ENCODE data around the gene PREP. TPM values are rescaled to one million over a fixed set of nuclear protein-coding genes. Genes with fewer than 3 reads are reported as not detected.
A peak's percentile ranks its signal among the peaks of the same experiment; 100 is the strongest.

PREP gene
- total and polyA plus RNA-seq, 4 experiments from 2014 or later: 29.8 to 43.6 (median 34.6) TPM

DNA sequence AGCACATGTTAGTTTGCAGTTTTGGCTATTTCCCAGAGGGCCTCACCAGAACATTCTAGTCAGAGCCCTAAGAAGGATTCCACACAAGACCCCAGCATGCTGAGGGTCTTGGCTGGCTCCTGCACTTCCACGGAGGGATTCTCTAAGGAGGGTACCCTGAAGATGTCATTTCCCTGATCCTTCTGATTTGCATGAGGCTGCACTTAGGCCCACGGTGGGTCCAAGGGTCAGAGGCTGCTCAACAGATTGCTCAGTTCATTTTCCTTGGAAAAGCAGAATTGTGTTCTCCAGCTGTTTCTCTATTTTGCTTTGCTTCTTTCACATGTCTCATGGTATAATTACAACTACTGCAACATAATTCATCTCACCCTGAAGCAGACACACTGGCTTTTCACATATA lies 22.2 kb downstream of the PREP start:
- Histone ChIP-seq H3K36me3 (ENCODE audit: insufficient read depth, low read length) (peaks cover 6% of the 10 kb centered on the region), H3K9me3 (ENCODE audit: control insufficient read depth in 1 of 2, low read length in 2 of 2) (no peaks in the 10 kb centered on the region), H3K27me3 (ENCODE audit: insufficient read depth, low read length) (no peaks in the 10 kb centered on the region), H3K4me3 (ENCODE audit: low read length in 2 of 2) (no peak overlapping the region), H3K27ac (ENCODE audit: low read depth, low read length) (no peak overlapping the region), H3K4me1 (ENCODE audit: insufficient read depth, low read length) (peaks cover 18% of the 10 kb centered on the region)
- Mint-ChIP-seq H3K4me1 (peaks cover 24 to 57% (median 41%) of the 10 kb centered on the region in 4 donors), H3K4me3 (no peak overlapping the region), H3K27ac (no peak overlapping the region), H3K27me3 (no peaks in the 10 kb centered on the region), H3K36me3 (peaks cover 22 to 37% of the 10 kb centered on the region in 2 donors), H3K9me3 (no peaks in the 10 kb centered on the region)
- DNase-seq: no peak
- ChIA-PET CTCF (ENCODE audit: partially characterized antibody) (no interaction called here), POLR2A (ENCODE audit: partially characterized antibody) (no interaction called here)
- intact Hi-C loops (cut with micrococcal nuclease): no loop called here

GRCh38 chr6:105375797-105376196 lies 27.1 kb downstream of the PREP start:
- H3K27me3 Mint-ChIP-seq: no peaks in the 10 kb centered on the region
- no peak overlapping the region for H3K4me3 ChIP-seq (ENCODE audit: low read length in 2 of 2)
- DNase-seq: no peak
- no peaks in the 10 kb centered on the region for H3K9me3 ChIP-seq (ENCODE audit: control insufficient read depth in 1 of 2, low read length in 2 of 2)
- H3K4me1 Mint-ChIP-seq: peaks cover 12 to 29% (median 20%) of the 10 kb centered on the region in 4 donors
- no peaks in the 10 kb centered on the region for H3K27me3 ChIP-seq (ENCODE audit: insufficient read depth, low read length)
- peaks cover 38 to 59% of the 10 kb centered on the region in 2 donors for H3K36me3 Mint-ChIP-seq
- no peak overlapping the region for H3K27ac ChIP-seq (ENCODE audit: low read depth, low read length)
- CTCF ChIA-PET (ENCODE audit: partially characterized antibody): no interaction called here
- H3K4me1 ChIP-seq (ENCODE audit: insufficient read depth, low read length): peaks cover 7% of the 10 kb centered on the region
- H3K9me3 Mint-ChIP-seq: no peaks in the 10 kb centered on the region
- no peak overlapping the region for H3K4me3 Mint-ChIP-seq
- H3K36me3 ChIP-seq (ENCODE audit: insufficient read depth, low read length): peaks cover 15% of the 10 kb centered on the region
- POLR2A ChIA-PET (ENCODE audit: partially characterized antibody): no interaction called here
- no peak overlapping the region for H3K27ac Mint-ChIP-seq
- intact Hi-C loops (cut with micrococcal nuclease): no loop called here

GRCh38 chr6:105374010-105374420 lies 28.9 kb downstream of the PREP start:
- H3K4me3 Mint-ChIP-seq: no peak overlapping the region
- Histone ChIP-seq H3K27ac (ENCODE audit: low read depth, low read length) (no peak overlapping the region), H3K4me3 (ENCODE audit: low read length in 2 of 2) (no peak overlapping the region), H3K9me3 (ENCODE audit: control insufficient read depth in 1 of 2, low read length in 2 of 2) (no peaks in the 10 kb centered on the region), H3K36me3 (ENCODE audit: insufficient read depth, low read length) (peaks cover 15% of the 10 kb centered on the region), H3K4me1 (ENCODE audit: insufficient read depth, low read length) (no peaks in the 10 kb centered on the region), H3K27me3 (ENCODE audit: insufficient read depth, low read length) (no peaks in the 10 kb centered on the region)
- POLR2A ChIA-PET (ENCODE audit: partially characterized antibody): no interaction called here
- peaks cover 43 to 64% of the 10 kb centered on the region in 2 donors for H3K36me3 Mint-ChIP-seq
- no peak for DNase-seq
- CTCF ChIA-PET (ENCODE audit: partially characterized antibody): no interaction called here
- intact Hi-C loops (cut with micrococcal nuclease): no loop called here
- H3K27me3 Mint-ChIP-seq: no peaks in the 10 kb centered on the region
- H3K9me3 Mint-ChIP-seq: no peaks in the 10 kb centered on the region
- H3K4me1 Mint-ChIP-seq: peaks cover 4 to 18% (median 9%) of the 10 kb centered on the region in 4 donors
- no peak overlapping the region for H3K27ac Mint-ChIP-seq

- POLR2A ChIA-PET (ENCODE audit: partially characterized antibody): no interaction called here
- Histone ChIP-seq H3K27me3 (ENCODE audit: insufficient read depth, low read length) (no peaks in the 10 kb centered on the region), H3K4me3 (ENCODE audit: low read length in 2 of 2) (no peak overlapping the region), H3K36me3 (ENCODE audit: insufficient read depth, low read length) (peaks cover 15% of the 10 kb centered on the region), H3K4me1 (ENCODE audit: insufficient read depth, low read length) (no peaks in the 10 kb centered on the region), H3K27ac (ENCODE audit: low read depth, low read length) (no peak overlapping the region), H3K9me3 (ENCODE audit: control insufficient read depth in 1 of 2, low read length in 2 of 2) (no peaks in the 10 kb centered on the region)
- Mint-ChIP-seq H3K9me3 (no peaks in the 10 kb centered on the region), H3K27ac (peak overlapping the region in 1 of 7 donors; percentile 62), H3K4me1 (peaks cover 0 to 14% (median 7%) of the 10 kb centered on the region in 4 donors), H3K27me3 (no peaks in the 10 kb centered on the region), H3K36me3 (peaks cover 47 to 69% of the 10 kb centered on the region in 2 donors), H3K4me3 (no peak overlapping the region)
- intact Hi-C loops (cut with micrococcal nuclease): no loop called here
- DNase-seq: no peak
- CTCF ChIA-PET (ENCODE audit: partially characterized antibody): no interaction called here
Observed at GRCh38 chr6:105373481-105373880, 29.4 kb downstream of the PREP start.

DNA sequence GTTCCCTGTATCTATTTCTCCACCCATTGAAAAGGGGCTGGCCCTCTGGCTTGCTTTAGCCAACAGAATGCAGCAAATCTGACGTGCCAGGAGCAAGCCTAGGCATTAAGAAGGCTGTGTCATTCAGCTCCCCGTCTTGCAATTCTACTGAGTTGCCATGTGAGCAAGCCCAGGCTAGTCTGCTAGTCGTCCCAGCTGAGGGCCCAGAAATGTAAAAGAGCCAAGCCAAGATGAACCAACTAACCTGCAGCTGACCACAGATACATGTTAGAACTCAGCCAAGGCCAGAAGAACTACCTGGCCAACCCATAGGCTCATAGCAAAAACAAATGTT lies 30.1 kb downstream of the PREP start:
- Mint-ChIP-seq H3K36me3 (peaks cover 52 to 74% of the 10 kb centered on the region in 2 donors), H3K27me3 (no peaks in the 10 kb centered on the region), H3K9me3 (no peaks in the 10 kb centered on the region), H3K27ac (no peak overlapping the region), H3K4me1 (peaks cover 0 to 8% (median 7%) of the 10 kb centered on the region in 4 donors), H3K4me3 (no peak overlapping the region)
- Histone ChIP-seq H3K9me3 (ENCODE audit: control insufficient read depth in 1 of 2, low read length in 2 of 2) (no peaks in the 10 kb centered on the region), H3K4me1 (ENCODE audit: insufficient read depth, low read length) (no peaks in the 10 kb centered on the region), H3K4me3 (ENCODE audit: low read length in 2 of 2) (no peak overlapping the region), H3K36me3 (ENCODE audit: insufficient read depth, low read length) (peaks cover 15% of the 10 kb centered on the region), H3K27me3 (ENCODE audit: insufficient read depth, low read length) (no peaks in the 10 kb centered on the region), H3K27ac (ENCODE audit: low read depth, low read length) (no peak overlapping the region)
- POLR2A ChIA-PET (ENCODE audit: partially characterized antibody): no interaction called here
- intact Hi-C loops (cut with micrococcal nuclease): no loop called here
- CTCF ChIA-PET (ENCODE audit: partially characterized antibody): no interaction called here
- DNase-seq: no peak

GRCh38 chr6:105372142-105372848 lies 30.6 kb downstream of the PREP start:
- H3K4me1 Mint-ChIP-seq: peaks cover 0 to 9% (median 5%) of the 10 kb centered on the region in 4 donors
- Histone ChIP-seq H3K27ac (ENCODE audit: low read depth, low read length) (no peak overlapping the region), H3K4me1 (ENCODE audit: insufficient read depth, low read length) (no peaks in the 10 kb centered on the region), H3K4me3 (ENCODE audit: low read length in 2 of 2) (no peak overlapping the region), H3K9me3 (ENCODE audit: control insufficient read depth in 1 of 2, low read length in 2 of 2) (no peaks in the 10 kb centered on the region), H3K36me3 (ENCODE audit: insufficient read depth, low read length) (peaks cover 15% of the 10 kb centered on the region), H3K27me3 (ENCODE audit: insufficient read depth, low read length) (no peaks in the 10 kb centered on the region)
- peak overlapping the region in 1 of 7 donors; percentile 48 for H3K27ac Mint-ChIP-seq
- H3K36me3 Mint-ChIP-seq: peaks cover 51 to 73% of the 10 kb centered on the region in 2 donors
- intact Hi-C loops (cut with micrococcal nuclease): no loop called here
- no peak for DNase-seq
- no peaks in the 10 kb centered on the region for H3K9me3 Mint-ChIP-seq
- no peak overlapping the region for H3K4me3 Mint-ChIP-seq
- POLR2A ChIA-PET (ENCODE audit: partially characterized antibody): interaction anchor here (1.1 kb wide), 1 partner anchor 30 kb away, joined by 3 read pairs; the partner anchor contains the start of gene PREP
- H3K27me3 Mint-ChIP-seq: no peaks in the 10 kb centered on the region
- CTCF ChIA-PET (ENCODE audit: partially characterized antibody): no interaction called here

DNA sequence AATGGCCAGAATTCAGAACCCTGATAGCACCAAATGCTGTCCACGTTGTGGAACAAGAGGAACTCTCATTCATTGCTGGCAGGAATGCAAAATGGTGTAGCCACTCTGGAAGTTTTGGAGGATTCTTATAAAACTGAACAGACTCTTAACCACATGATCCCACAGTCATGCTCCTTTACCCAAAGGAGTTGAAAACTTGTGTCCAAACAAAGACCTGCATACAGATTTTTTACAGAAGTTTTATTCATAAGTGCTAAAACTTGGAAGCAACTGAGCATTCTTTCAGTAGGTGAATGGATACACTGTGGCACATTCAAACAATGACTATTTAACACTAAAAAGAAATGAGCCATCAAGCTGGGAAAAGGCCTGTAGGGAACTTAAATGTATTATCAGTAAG lies 32.5 kb downstream of the PREP start:
- no peak overlapping the region for H3K4me3 Mint-ChIP-seq
- H3K27me3 Mint-ChIP-seq: no peaks in the 10 kb centered on the region
- Histone ChIP-seq H3K36me3 (ENCODE audit: insufficient read depth, low read length) (peaks cover 16% of the 10 kb centered on the region), H3K4me1 (ENCODE audit: insufficient read depth, low read length) (no peaks in the 10 kb centered on the region), H3K4me3 (ENCODE audit: low read length in 2 of 2) (no peak overlapping the region), H3K27ac (ENCODE audit: low read depth, low read length) (no peak overlapping the region), H3K9me3 (ENCODE audit: control insufficient read depth in 1 of 2, low read length in 2 of 2) (no peaks in the 10 kb centered on the region), H3K27me3 (ENCODE audit: insufficient read depth, low read length) (no peaks in the 10 kb centered on the region)
- no peaks in the 10 kb centered on the region for H3K9me3 Mint-ChIP-seq
- intact Hi-C loops (cut with micrococcal nuclease): no loop called here
- DNase-seq: no peak
- H3K27ac Mint-ChIP-seq: no peak overlapping the region
- CTCF ChIA-PET (ENCODE audit: partially characterized antibody): no interaction called here
- peaks cover 63 to 80% of the 10 kb centered on the region in 2 donors for H3K36me3 Mint-ChIP-seq
- POLR2A ChIA-PET (ENCODE audit: partially characterized antibody): no interaction called here
- peaks cover 0 to 13% (median 8%) of the 10 kb centered on the region in 4 donors for H3K4me1 Mint-ChIP-seq
